Mesothelial cell of epicardium (in vitro differentiated cells): ENCODE data around the gene LDB2. TPM values are rescaled to one million over a fixed set of nuclear protein-coding genes. Genes with fewer than 3 reads are reported as not detected.

Source experiments
- DNase-seq, 2 experiments: peaks; one replicate each; pipeline ENCODE4 v3.0.0; 2021; ENCODE audit warnings: low spot score in 2 of 2; ENCODE audit not compliant: unreplicated experiment in 2 of 2
- H3K27ac Mint-ChIP-seq: 2 replicates; pipeline ENCODE4 v1.8.0; 2021; ENCODE audit warnings: mixed read lengths
- H3K27me3 Mint-ChIP-seq: 2 replicates; pipeline ENCODE4 v1.8.0; 2021; ENCODE audit warnings: low read depth, mixed read lengths
- H3K36me3 Mint-ChIP-seq: 2 replicates; pipeline ENCODE4 v1.8.0; 2021; ENCODE audit warnings: mixed read lengths
- H3K4me1 Mint-ChIP-seq: 2 replicates; pipeline ENCODE4 v1.8.0; 2021; ENCODE audit warnings: mixed read lengths
- H3K4me3 Mint-ChIP-seq: 2 replicates; pipeline ENCODE4 v1.8.0; 2021; ENCODE audit warnings: mild to moderate bottlenecking, moderate library complexity, mixed read lengths
- H3K9me3 Mint-ChIP-seq: 2 replicates; pipeline ENCODE4 v1.8.0; 2021; ENCODE audit warnings: mixed read lengths
- CTCF ChIP-seq: fragments of 200-600 bp; sonication (generic); IDR thresholded peaks from one replicate; pipeline ENCODE4 v1.5.0; 2021; ENCODE audit warnings: antibody characterized with exemption; ENCODE audit not compliant: unreplicated experiment
- total RNA-seq: library from RNA; stranded (reverse); gene quantifications from 3 replicates; pipeline ENCODE4 v1.2.1, GENCODE V29; 2021

Gene LDB2
- total RNA-seq, 1 donor from 2014 or later, result 7.6 TPM

GRCh38 chr4:16550531-16550930, 347.9 kb downstream of the LDB2 start:
- Mint-ChIP-seq H3K27ac (no peak overlapping the region), H3K9me3 (peaks cover 2% of the 10 kb centered on the region), H3K27me3 (no peaks in the 10 kb centered on the region), H3K4me3 (no peak overlapping the region), H3K4me1 (peaks cover 2% of the 10 kb centered on the region), H3K36me3 (no peaks in the 10 kb centered on the region)
- TF ChIP-seq CTCF, result no peak
- no peak for DNase-seq

GRCh38 chr4:16545656-16546055, 352.8 kb downstream of the LDB2 start:
- H3K9me3 Mint-ChIP-seq, result peaks cover 3% of the 10 kb centered on the region
- H3K27me3 Mint-ChIP-seq, result no peaks in the 10 kb centered on the region
- TF ChIP-seq CTCF, result no peak
- no peak overlapping the region for H3K4me3 Mint-ChIP-seq
- H3K4me1 Mint-ChIP-seq, result peaks cover 18% of the 10 kb centered on the region
- H3K36me3 Mint-ChIP-seq, result no peaks in the 10 kb centered on the region
- H3K27ac Mint-ChIP-seq, result no peak overlapping the region
- DNase-seq, result no peak

- Mint-ChIP-seq H3K27me3 (no peaks in the 10 kb centered on the region), H3K27ac (no peak overlapping the region), H3K9me3 (peaks cover 3% of the 10 kb centered on the region), H3K36me3 (no peaks in the 10 kb centered on the region), H3K4me3 (no peak overlapping the region), H3K4me1 (peaks cover 18% of the 10 kb centered on the region)
- TF ChIP-seq CTCF, result no peak
- DNase-seq, result no peak
Measured at GRCh38 chr4:16544869-16545268, 353.6 kb downstream of the LDB2 start.

GRCh38 chr4:16544251-16544721, 354.2 kb downstream of the LDB2 start:
- TF ChIP-seq CTCF, result no peak
- Mint-ChIP-seq H3K4me3 (no peak overlapping the region), H3K9me3 (peaks cover 3% of the 10 kb centered on the region), H3K27ac (no peak overlapping the region), H3K27me3 (no peaks in the 10 kb centered on the region), H3K4me1 (peaks cover 18% of the 10 kb centered on the region), H3K36me3 (no peaks in the 10 kb centered on the region)
- DNase-seq, result no peak

- DNase-seq, result no peak
- no peak overlapping the region for H3K27ac Mint-ChIP-seq
- TF ChIP-seq CTCF, result no peak
- H3K27me3 Mint-ChIP-seq, result no peaks in the 10 kb centered on the region
- H3K4me1 Mint-ChIP-seq, result no peaks in the 10 kb centered on the region
- H3K9me3 Mint-ChIP-seq, result peaks cover 11% of the 10 kb centered on the region
- no peak overlapping the region for H3K4me3 Mint-ChIP-seq
- no peaks in the 10 kb centered on the region for H3K36me3 Mint-ChIP-seq
Measured at GRCh38 chr4:16537926-16538325, 360.5 kb downstream of the LDB2 start.
